ENCODE results near the gene RPLP2. TPM values are rescaled to one million over a fixed set of nuclear protein-coding genes. Genes with fewer than 3 reads are reported as not detected.

The RPLP2 gene
- total and polyA plus RNA-seq, 2 of the 4 experiments (the other 2 are of a cell fraction) = 59.9 to 1,897 TPM

GRCh38 chr11:833114-833791, 23.5 kb downstream of the RPLP2 start:
- Histone ChIP-seq H3K56ac (ENCODE audit: extremely low read depth, insufficient read depth, low read length) (peak overlapping the region; percentile 78), H4K91ac (ENCODE audit: insufficient read depth, low read depth, low read length) (peak overlapping the region; percentile 77), H4K8ac (ENCODE audit: low read depth in 2 of 2, low read length in 2 of 2) (peak overlapping the region in 1 of 2 experiments; percentile 14; a peak in 2 of 4 replicates), H2BK20ac (ENCODE audit: low read depth, low read length) (no peak overlapping the region), H3K36me3 (ENCODE audit: control insufficient read depth, insufficient read depth, low read length) (peaks cover 21% of the 10 kb centered on the region), H4K20me1 (ENCODE audit: insufficient read depth, low read length) (peaks cover 62% of the 10 kb centered on the region), H3K79me1 (ENCODE audit: low read depth in 1 of 2, low read length in 2 of 2) (peaks cover 15 to 54% of the 10 kb centered on the region in 2 experiments), H2BK15ac (ENCODE audit: low read depth, low read length) (peak overlapping the region; percentile 34; the same call in 1 of the 3 replicates), H3K14ac (replicated peaks; ENCODE audit: low read depth, low read length) (peak overlapping the region; percentile 99), H3K9me1 (ENCODE audit: insufficient read depth, low read length) (peaks cover 21% of the 10 kb centered on the region), H3K18ac (ENCODE audit: low read depth, low read length) (peak overlapping the region; percentile 43), H3K4me2 (ENCODE audit: low read depth, low read length) (peak overlapping the region; percentile 80), H3K4ac (ENCODE audit: low read depth, low read length) (peak overlapping the region; percentile 98), H3K9me3 (ENCODE audit: control insufficient read depth, insufficient read depth, low read length) (no peaks in the 10 kb centered on the region), H2AK9ac (replicated peaks; ENCODE audit: low read depth, low read length, poor library complexity) (peak overlapping the region; percentile 100), H3K4me1 (ENCODE audit: control insufficient read depth, insufficient read depth, low read length) (peaks cover 38% of the 10 kb centered on the region), H2AK5ac (ENCODE audit: low read depth, low read length) (peak overlapping the region; percentile 94), H2BK5ac (ENCODE audit: low read depth, low read length, poor library complexity, severe bottlenecking) (peak overlapping the region; percentile 93), H3K27ac (ENCODE audit: insufficient read depth, low read length) (peak overlapping the region; percentile 93), H2AFZ (replicated peaks; ENCODE audit: low read length, poor library complexity) (peak overlapping the region; percentile 75), H2BK120ac (ENCODE audit: low read depth, low read length) (peak overlapping the region; percentile 51; the same call in 1 of the 2 replicates), H3K27me3 (ENCODE audit: control insufficient read depth, insufficient read depth, low read length) (no peaks in the 10 kb centered on the region), H4K5ac (ENCODE audit: low read depth, low read length) (no peak overlapping the region; the same call in 1 of the 2 replicates), H3K9ac (ENCODE audit: low read depth, low read length) (peak overlapping the region; percentile 94), H3K23ac (ENCODE audit: low read depth, low read length) (peak overlapping the region; percentile 96), H3K4me3 (ENCODE audit: insufficient read depth, low read depth, low read length) (peak overlapping the region; percentile 84)
- no peak for DNase-seq
- BruUV-seq (replicated peaks) = no TSS peak
- ChIA-PET POLR2A (ENCODE audit: unreplicated experiment) (interaction anchor here (1.3 to 1.4 kb wide), 2 partner anchors 10 to 14 kb away, joined by 3 to 6 read pairs; partner anchors contain the start of genes PNPLA2 and TSPAN4), CTCF (interaction anchor here (0.8 kb wide), 1 partner anchor 50 kb away, joined by 3 read pairs; no protein-coding TSS in a partner anchor)
- dilution Hi-C loops (cut with HindIII; ENCODE audit: low sequenced_read_pairs, unreplicated experiment) = no loop called here
- in situ Hi-C loops (cut with MboI; ENCODE audit: low sequenced_read_pairs) = no loop called here
- 1% methylated on average over 14 of the region's 55 CpGs; no CpG with 5 or more reads in 1 of the 2 experiments for WGBS, 2 experiments (ENCODE audit: extremely low coverage in 2 of 2, insufficient read length in 1 of 2)
- intact Hi-C loops (cut with micrococcal nuclease) = no loop called here
- TF ChIP-seq MAZ (IDR thresholded peaks at IDR 0.05; ENCODE audit: borderline replicate concordance, low read depth, low read length) (peak; percentile 72; the same call in 1 of the 2 replicates), SMC3 (IDR thresholded peaks at IDR 0.05; ENCODE audit: low read depth, low read length) (no peak), CHD1 (IDR thresholded peaks at IDR 0.05; ENCODE audit: low read depth, low read length) (0 out of 2 replicates have a peak, but pooled peaks have one; percentile 69), ELK1 (IDR thresholded peaks at IDR 0.05; ENCODE audit: borderline replicate concordance, low read depth, low read length) (no peak), BHLHE40 (IDR thresholded peaks at IDR 0.05; ENCODE audit: low read depth, low read length) (0 out of 2 replicates have a peak, but pooled peaks have one; percentile 5), POLR2A (IDR thresholded peaks at IDR 0.05; ENCODE audit: low read depth, low read length) (peak; percentile 73)
- TF ChIP-seq, protein P1, sequence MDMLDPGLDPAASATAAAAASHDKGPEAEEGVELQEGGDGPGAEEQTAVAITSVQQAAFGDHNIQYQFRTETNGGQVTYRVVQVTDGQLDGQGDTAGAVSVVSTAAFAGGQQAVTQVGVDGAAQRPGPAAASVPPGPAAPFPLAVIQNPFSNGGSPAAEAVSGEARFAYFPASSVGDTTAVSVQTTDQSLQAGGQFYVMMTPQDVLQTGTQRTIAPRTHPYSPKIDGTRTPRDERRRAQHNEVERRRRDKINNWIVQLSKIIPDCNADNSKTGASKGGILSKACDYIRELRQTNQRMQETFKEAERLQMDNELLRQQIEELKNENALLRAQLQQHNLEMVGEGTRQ (IDR thresholded peaks at IDR 0.05; ENCODE audit: low read depth, low read length) = no peak
- peak; percentile 6 for ATAC-seq (ENCODE audit: low read depth)
